ENCODE data around the gene CCSER1.
"Not testable (repeated sequence)": the region's sequence is repeated elsewhere in the genome, so short reads cannot be mapped to it uniquely, and the experiment has no call there.

Gene CCSER1

DNA sequence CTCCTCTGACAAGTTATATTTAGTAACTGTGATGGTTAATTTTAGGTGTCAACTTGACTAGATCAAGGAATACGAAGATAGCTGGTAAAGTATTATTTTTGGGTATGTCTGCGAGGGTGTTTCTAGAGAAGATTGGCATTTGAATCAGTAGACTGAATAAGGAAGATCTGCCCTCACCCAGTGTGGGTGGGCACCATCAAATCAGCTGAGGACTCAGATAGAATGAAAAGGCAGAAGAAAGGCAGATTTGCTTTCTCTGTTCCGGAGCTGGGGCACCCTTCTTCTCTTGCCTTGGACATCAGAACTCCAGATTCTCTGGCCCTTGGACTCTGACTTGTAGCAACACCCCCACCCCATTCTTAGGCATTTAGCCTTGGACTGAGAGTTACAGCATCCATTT is 981.6 kb downstream of the CCSER1 start:
- FAIRE-seq (no peak), DNase-seq (ENCODE audit: insufficient read length) (no peak)
- TF ChIP-seq POLR2AphosphoS5 (IDR thresholded peaks at IDR 0.05; ENCODE audit: low read depth, low read length) (no peak), POLR2A (IDR thresholded peaks at IDR 0.05; ENCODE audit: low read depth, low read length) (no peak), TAF1 (IDR thresholded peaks at IDR 0.05; ENCODE audit: borderline replicate concordance, low read depth, low read length) (no peak)

DNA sequence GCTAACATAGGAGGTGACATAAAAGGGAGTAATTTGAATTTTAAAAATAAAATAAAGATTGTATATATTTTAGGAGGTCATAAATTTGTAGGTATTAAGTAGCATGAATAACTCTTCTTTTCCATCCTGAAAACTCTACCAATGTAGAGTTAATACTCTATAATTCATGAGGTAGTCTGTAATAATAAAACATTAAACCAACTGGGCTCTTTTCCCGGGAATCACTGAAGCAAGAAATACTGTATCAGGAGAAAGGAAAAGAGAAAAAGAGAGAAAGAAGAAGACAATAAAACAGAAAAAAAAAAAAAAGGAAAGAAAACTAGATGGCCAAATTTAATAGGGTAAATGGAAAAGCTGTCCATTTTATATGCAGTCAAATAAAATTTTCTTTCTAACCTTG is 984.4 kb downstream of the CCSER1 start:
- DNase-seq (ENCODE audit: insufficient read length) (no peak), FAIRE-seq (no peak)
- TF ChIP-seq POLR2AphosphoS5 (IDR thresholded peaks at IDR 0.05; ENCODE audit: low read depth, low read length) (no peak), POLR2A (IDR thresholded peaks at IDR 0.05; ENCODE audit: low read depth, low read length) (no peak), TAF1 (IDR thresholded peaks at IDR 0.05; ENCODE audit: borderline replicate concordance, low read depth, low read length) (no peak)

DNA sequence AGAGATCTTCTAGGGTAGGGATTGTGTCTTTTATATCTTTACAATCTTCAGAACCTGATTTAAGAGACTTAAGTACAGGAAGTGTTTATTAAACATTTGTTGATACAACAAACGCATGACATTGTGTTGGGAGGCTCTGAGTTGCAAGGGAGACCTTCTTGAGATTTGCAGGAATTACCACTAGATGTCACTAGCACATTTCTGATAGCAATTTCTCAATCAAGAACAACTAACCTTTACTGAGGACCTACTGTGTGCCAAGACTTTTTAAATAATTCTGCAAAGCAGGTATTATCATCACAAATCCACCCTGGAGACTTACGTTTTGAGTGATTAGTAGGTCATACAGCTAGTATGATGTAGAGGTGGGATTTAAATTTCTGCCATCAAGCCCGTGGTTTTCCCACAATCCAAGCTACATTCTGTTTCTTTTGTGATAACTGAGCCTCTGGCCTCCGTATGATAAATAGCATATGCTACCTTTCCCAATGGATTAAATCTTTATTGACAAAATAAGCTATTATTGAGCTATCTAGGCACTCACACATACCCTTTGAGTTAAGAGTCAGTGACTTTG is 986.0 kb downstream of the CCSER1 start:
- DNase-seq (ENCODE audit: insufficient read length) (no peak), FAIRE-seq (no peak)
- TF ChIP-seq TAF1 (IDR thresholded peaks at IDR 0.05; ENCODE audit: borderline replicate concordance, low read depth, low read length) (no peak), POLR2AphosphoS5 (IDR thresholded peaks at IDR 0.05; ENCODE audit: low read depth, low read length) (no peak), POLR2A (IDR thresholded peaks at IDR 0.05; ENCODE audit: low read depth, low read length) (no peak)

- FAIRE-seq (no peak), DNase-seq (ENCODE audit: insufficient read length) (no peak)
- TF ChIP-seq POLR2AphosphoS5 (IDR thresholded peaks at IDR 0.05; ENCODE audit: low read depth, low read length) (no peak), TAF1 (IDR thresholded peaks at IDR 0.05; ENCODE audit: borderline replicate concordance, low read depth, low read length) (no peak), POLR2A (IDR thresholded peaks at IDR 0.05; ENCODE audit: low read depth, low read length) (no peak)
Observed at GRCh38 chr4:91114386-91114785, 987.2 kb downstream of the CCSER1 start.

DNA sequence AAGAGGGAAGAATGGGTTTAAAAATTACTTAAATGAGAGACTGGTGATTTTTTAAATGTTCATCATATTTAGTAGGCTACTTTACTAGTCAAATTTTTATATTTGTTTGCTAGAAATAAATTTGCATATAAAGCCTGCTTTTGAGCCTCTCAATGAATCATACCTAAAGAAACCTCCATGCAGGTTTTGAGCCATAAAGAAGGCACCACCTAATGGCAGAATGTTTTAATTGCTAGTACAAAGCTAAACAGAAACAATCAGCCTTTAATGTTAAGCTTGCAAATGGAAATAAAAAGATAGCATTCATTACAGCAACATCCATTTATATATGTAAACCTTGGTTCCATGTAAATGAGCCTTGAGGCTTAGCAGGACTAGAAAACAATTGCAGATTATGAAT is 989.7 kb downstream of the CCSER1 start:
- FAIRE-seq (no peak), DNase-seq (ENCODE audit: insufficient read length) (no peak)
- TF ChIP-seq POLR2A (IDR thresholded peaks at IDR 0.05; ENCODE audit: low read depth, low read length) (no peak), TAF1 (IDR thresholded peaks at IDR 0.05; ENCODE audit: borderline replicate concordance, low read depth, low read length) (no peak), POLR2AphosphoS5 (IDR thresholded peaks at IDR 0.05; ENCODE audit: low read depth, low read length) (no peak)

- FAIRE-seq (no peak), DNase-seq (ENCODE audit: insufficient read length) (no peak)
Observed at GRCh38 chr4:91118597-91118996, 991.4 kb downstream of the CCSER1 start.

DNA sequence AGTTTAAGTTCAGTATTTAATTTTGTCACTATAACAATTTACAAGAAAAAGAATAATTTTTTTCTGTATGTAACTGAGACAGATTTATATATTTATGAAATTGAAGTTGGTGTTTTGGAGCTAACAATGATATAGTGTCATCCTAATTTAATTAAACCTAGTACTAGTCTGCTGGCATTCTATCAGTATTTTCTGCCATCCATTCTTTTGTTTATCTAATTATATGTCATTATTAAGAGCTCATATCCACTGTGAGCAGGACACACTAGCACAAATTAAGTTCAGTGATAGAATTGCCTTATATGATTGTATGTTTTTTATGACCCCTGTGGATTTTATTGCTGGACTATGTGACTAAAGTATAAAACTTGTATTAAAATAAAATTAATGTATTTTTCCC is 996.5 kb downstream of the CCSER1 start:
- TF ChIP-seq POLR2A (IDR thresholded peaks at IDR 0.05; ENCODE audit: low read depth, low read length) (no peak), POLR2AphosphoS5 (IDR thresholded peaks at IDR 0.05; ENCODE audit: low read depth, low read length) (no peak), TAF1 (IDR thresholded peaks at IDR 0.05; ENCODE audit: borderline replicate concordance, low read depth, low read length) (no peak)
- FAIRE-seq: no peak
- no peak for DNase-seq (ENCODE audit: insufficient read length)

More at GRCh38 chr4:91118597-91118996, 991.4 kb downstream of the CCSER1 start:
- TF ChIP-seq TAF1 (IDR thresholded peaks at IDR 0.05; ENCODE audit: borderline replicate concordance, low read depth, low read length) (no peak), POLR2AphosphoS5 (IDR thresholded peaks at IDR 0.05; ENCODE audit: low read depth, low read length) (no peak), POLR2A (IDR thresholded peaks at IDR 0.05; ENCODE audit: low read depth, low read length) (no peak)

DNA sequence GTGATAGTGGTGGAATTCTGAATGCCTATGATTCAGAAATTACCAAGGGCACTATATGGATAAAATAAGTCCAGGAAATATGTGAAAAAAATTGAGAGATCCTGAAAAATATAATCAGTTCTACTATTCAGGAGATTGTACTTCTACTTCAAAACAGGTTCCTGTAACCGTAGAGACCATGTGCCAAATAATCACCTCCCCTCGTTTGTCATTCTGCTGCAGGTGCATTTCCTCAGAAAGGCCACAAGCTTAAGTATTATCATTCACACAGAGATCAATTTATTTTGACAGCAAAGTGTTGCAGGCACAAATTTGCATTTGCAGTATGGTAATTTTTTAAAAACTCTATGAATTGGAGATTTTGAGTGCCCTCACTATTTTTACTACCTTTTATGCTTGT is 1000.0 kb downstream of the CCSER1 start:
- TF ChIP-seq POLR2AphosphoS5 (IDR thresholded peaks at IDR 0.05; ENCODE audit: low read depth, low read length): no peak
- TF ChIP-seq TAF1 (IDR thresholded peaks at IDR 0.05; ENCODE audit: borderline replicate concordance, low read depth, low read length): no peak
- no peak for TF ChIP-seq POLR2A (IDR thresholded peaks at IDR 0.05; ENCODE audit: low read depth, low read length)
- no peak for DNase-seq (ENCODE audit: insufficient read length)
- FAIRE-seq: no peak

DNA sequence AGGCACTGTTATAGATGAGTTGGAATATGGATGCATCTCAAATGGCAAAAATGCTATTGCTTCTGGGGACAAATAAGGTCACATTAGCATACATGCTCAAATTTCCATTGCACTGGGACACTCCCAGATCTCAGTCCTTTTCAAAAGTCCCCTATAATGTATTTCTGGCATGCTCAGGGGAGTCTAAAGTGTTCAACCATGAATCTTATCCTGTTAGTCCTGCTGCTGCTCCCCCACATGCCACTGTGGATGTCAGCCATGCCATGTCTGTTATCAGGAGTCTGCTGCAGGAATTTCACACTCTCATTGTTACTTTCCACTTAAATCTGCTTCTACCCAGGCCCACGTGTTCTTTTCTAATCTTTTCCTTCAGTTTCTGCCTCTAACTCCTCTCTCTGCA is 1000.6 kb downstream of the CCSER1 start:
- no peak for TF ChIP-seq POLR2AphosphoS5 (IDR thresholded peaks at IDR 0.05; ENCODE audit: low read depth, low read length)
- TF ChIP-seq TAF1 (IDR thresholded peaks at IDR 0.05; ENCODE audit: borderline replicate concordance, low read depth, low read length): no peak
- TF ChIP-seq POLR2A (IDR thresholded peaks at IDR 0.05; ENCODE audit: low read depth, low read length): no peak
- FAIRE-seq (no peak), DNase-seq (ENCODE audit: insufficient read length) (no peak)

GRCh38 chr4:91128519-91128918 is 1001.3 kb downstream of the CCSER1 start:
- no peak for DNase-seq (ENCODE audit: insufficient read length)
- no peak for FAIRE-seq

GRCh38 chr4:91147067-91147466 is 1019.9 kb downstream of the CCSER1 start:
- TF ChIP-seq TAF1 (IDR thresholded peaks at IDR 0.05; ENCODE audit: borderline replicate concordance, low read depth, low read length) (no peak), POLR2AphosphoS5 (IDR thresholded peaks at IDR 0.05; ENCODE audit: low read depth, low read length) (no peak), POLR2A (IDR thresholded peaks at IDR 0.05; ENCODE audit: low read depth, low read length) (no peak)
- DNase-seq (ENCODE audit: insufficient read length) (no peak), FAIRE-seq (no peak)

More at GRCh38 chr4:91128519-91128918, 1001.3 kb downstream of the CCSER1 start:
- TF ChIP-seq POLR2AphosphoS5 (IDR thresholded peaks at IDR 0.05; ENCODE audit: low read depth, low read length): no peak
- no peak for TF ChIP-seq POLR2A (IDR thresholded peaks at IDR 0.05; ENCODE audit: low read depth, low read length)
- TF ChIP-seq TAF1 (IDR thresholded peaks at IDR 0.05; ENCODE audit: borderline replicate concordance, low read depth, low read length): no peak

DNA sequence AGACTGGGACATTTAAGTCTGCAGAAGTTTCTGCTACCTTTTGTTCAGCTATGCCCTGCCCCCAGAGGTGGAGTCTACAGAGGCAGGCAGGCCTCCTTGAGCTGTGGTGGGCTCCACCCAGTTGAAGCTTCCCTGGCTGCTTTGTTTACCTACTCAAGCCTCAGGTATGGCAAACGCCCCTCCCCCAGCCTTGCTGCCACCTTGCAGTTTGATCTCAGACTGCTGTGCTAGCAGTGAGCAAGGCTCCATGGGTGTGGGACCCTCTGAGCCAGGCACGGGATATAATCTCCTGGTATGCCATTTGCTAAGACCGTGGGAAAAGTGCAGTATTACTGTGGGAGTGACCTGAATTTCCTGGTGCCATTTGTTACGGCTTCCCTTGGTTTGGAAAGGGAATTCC is 1026.8 kb downstream of the CCSER1 start:
- DNase-seq (ENCODE audit: insufficient read length); FAIRE-seq: not testable (repeated sequence)

GRCh38 chr4:91167864-91168653 is 1040.9 kb downstream of the CCSER1 start:
- not testable (repeated sequence) for DNase-seq (ENCODE audit: insufficient read length); FAIRE-seq
